CD4-positive, alpha-beta T cell treated with Interleukin-17A for 1 hour (primary cell): ENCODE results near the gene FNBP1L.
"Not testable (repeated sequence)": the region's sequence is repeated elsewhere in the genome, so short reads cannot be mapped to it uniquely, and the experiment has no call there.

Source experiments
- DNase-seq: peaks from one replicate; pipeline ENCODE4 v3.0.0-alpha.2; 2020

FNBP1L gene

GRCh38 chr1:93575621-93576284 is 127.8 kb downstream of the FNBP1L start:
- DNase-seq = no peak

GRCh38 chr1:93576346-93576745 is 128.4 kb downstream of the FNBP1L start:
- DNase-seq = no peak

GRCh38 chr1:93576746-93577145 is 128.8 kb downstream of the FNBP1L start:
- DNase-seq = no peak

GRCh38 chr1:93577536-93578432 is 129.9 kb downstream of the FNBP1L start:
- DNase-seq = no peak

- DNase-seq = no peak
Observed at GRCh38 chr1:93578433-93578830, 130.5 kb downstream of the FNBP1L start.

- no peak for DNase-seq
Observed at GRCh38 chr1:93578911-93579825, 131.2 kb downstream of the FNBP1L start.

GRCh38 chr1:93579891-93580290 is 132.0 kb downstream of the FNBP1L start:
- DNase-seq = no peak

GRCh38 chr1:93581917-93582850 is 134.3 kb downstream of the FNBP1L start:
- DNase-seq = no peak

- no peak for DNase-seq
Observed at GRCh38 chr1:93584261-93585003, 136.5 kb downstream of the FNBP1L start.

GRCh38 chr1:93585059-93585966 is 137.4 kb downstream of the FNBP1L start:
- DNase-seq = no peak

- DNase-seq = no peak
Observed at GRCh38 chr1:93587354-93587753, 139.4 kb downstream of the FNBP1L start.

GRCh38 chr1:93588206-93588605 is 140.3 kb downstream of the FNBP1L start:
- DNase-seq = no peak

- no peak for DNase-seq
Observed at GRCh38 chr1:93588955-93589354, 141.0 kb downstream of the FNBP1L start.

- DNase-seq = not testable (repeated sequence)
Observed at GRCh38 chr1:93591291-93591675, 143.4 kb downstream of the FNBP1L start.

GRCh38 chr1:93591676-93592550 is 144.0 kb downstream of the FNBP1L start:
- no peak for DNase-seq

GRCh38 chr1:93592551-93592949 is 144.6 kb downstream of the FNBP1L start:
- no peak for DNase-seq

GRCh38 chr1:93593854-93594602 is 146.1 kb downstream of the FNBP1L start:
- no peak for DNase-seq

GRCh38 chr1:93594603-93594880 is 146.6 kb downstream of the FNBP1L start:
- no peak for DNase-seq

- DNase-seq = no peak
Observed at GRCh38 chr1:93595266-93595665, 147.3 kb downstream of the FNBP1L start.
